B cell (primary cell): ENCODE measurements around the gene NOP53. TPM values are rescaled to one million over a fixed set of nuclear protein-coding genes. Genes with fewer than 3 reads are reported as not detected.

Experiments
- ATAC-seq: fragments of 200-7000 bp; cut with Tn5 transposase; one replicate; pipeline ENCODE4 v1.10.0; 2021; ENCODE audit warnings: low read depth, mild to moderate bottlenecking, moderate number of reproducible peaks, moderate library complexity
- CTCF ChIA-PET: fragments of 350-600 bp; sonication (Branson Sonifier 250); formaldehyde crosslinking; loops from one replicate; lab custom pipeline; 2021; ENCODE audit warnings: antibody characterized with exemption, inconsistent platforms; lab: Charles Lee
- POLR2A ChIA-PET: fragments of 350-600 bp; sonication (Branson Sonifier 250); formaldehyde crosslinking; loops from one replicate; lab custom pipeline; 2021; ENCODE audit warnings: antibody characterized with exemption; lab: Charles Lee
- DNase-seq: peaks from one replicate; pipeline ENCODE4 v3.0.0; 2013
- H2AFZ ChIP-seq: 2 replicates; pipeline ENCODE4 v1.6.1; 2012; ENCODE audit warnings: mild to moderate bottlenecking, low read depth, low read length; ENCODE audit not compliant: insufficient read depth, poor library complexity, severe bottlenecking
- H3K27ac ChIP-seq, 2 donors: 1 replicate in 1 of 2; 2 replicates in 1 of 2; pipeline ENCODE4 v1.5.1; 2012 to 2013; ENCODE audit warnings: low read length in 2 of 2, mild to moderate bottlenecking in 2 of 2, moderate library complexity in 1 of 2
- H3K27me3 ChIP-seq, 4 experiments: fragments of 200-600 bp in 1 of 4; sonication (generic) in 1 of 4; replicated peaks in 1 of 4; 1 replicate in 2 of 4; 2 replicates in 2 of 4; pipeline versions ENCODE4 v1.6.1 to v1.7.0; 2013 to 2016; ENCODE audit warnings: low read length in 3 of 4, mild to moderate bottlenecking in 2 of 4, mixed read lengths in 1 of 4, moderate library complexity in 1 of 4; ENCODE audit not compliant: insufficient read depth in 4 of 4, control insufficient read depth in 3 of 4; ENCODE audit errors: control extremely low read depth in 1 of 4
- H3K36me3 ChIP-seq, 2 experiments: replicated peaks in 1 of 2; 1 replicate in 1 of 2; 2 replicates in 1 of 2; pipeline versions ENCODE4 v1.6.1 to v1.7.1; 2013; ENCODE audit warnings: low read length in 1 of 2; ENCODE audit not compliant: insufficient read depth in 2 of 2, control insufficient read depth in 1 of 2; ENCODE audit errors: control extremely low read depth in 1 of 2, extremely low read depth in 1 of 2
- H3K4me1 ChIP-seq, 2 donors: fragments of 200-600 bp in 1 of 2; sonication (generic) in 1 of 2; 1 replicate in 1 of 2; 2 replicates in 1 of 2; pipeline versions ENCODE4 v1.5.1 to v1.6.1; 2013 to 2017; ENCODE audit warnings: low read length in 2 of 2; ENCODE audit not compliant: control insufficient read depth in 2 of 2, insufficient read depth in 2 of 2
- H3K4me2 ChIP-seq: replicated peaks from 2 replicates; pipeline ENCODE3; 2012; ENCODE audit warnings: mild to moderate bottlenecking, low read depth, low read length; ENCODE audit not compliant: poor library complexity, severe bottlenecking
- H3K4me3 ChIP-seq, 5 experiments: fragments of 200-600 bp in 1 of 5; sonication (generic) in 1 of 5; 1 replicate in 3 of 5; 2 replicates in 2 of 5; pipeline versions ENCODE4 v1.5.1 to v1.7.0; 2011 to 2016; ENCODE audit warnings: low read length in 4 of 5, mild to moderate bottlenecking in 4 of 5, low read depth in 2 of 5, control low read depth in 1 of 5, moderate library complexity in 1 of 5; ENCODE audit not compliant: insufficient read depth in 1 of 5; ENCODE audit errors: control extremely low read depth in 1 of 5, extremely low read depth in 1 of 5
- H3K79me2 ChIP-seq: fragments of 200-600 bp; sonication (generic); one replicate; pipeline ENCODE4 v1.6.0; 2016; ENCODE audit warnings: low read length; ENCODE audit not compliant: control insufficient read depth, insufficient read depth
- H3K9ac ChIP-seq: fragments of 200-600 bp; sonication (generic); 2 replicates; pipeline ENCODE4 v1.6.1; 2017; ENCODE audit warnings: mild to moderate bottlenecking, low read length, moderate library complexity
- H3K9me3 ChIP-seq, 3 donors: one replicate each; pipeline versions ENCODE4 v1.6.1 to v1.7.1; 2013; ENCODE audit warnings: low read length in 2 of 3; ENCODE audit not compliant: control insufficient read depth in 2 of 3, insufficient read depth in 1 of 3; ENCODE audit errors: control extremely low read depth in 1 of 3
- H4K20me1 ChIP-seq: 2 replicates; pipeline ENCODE4 v1.6.0; 2012; ENCODE audit warnings: mild to moderate bottlenecking, low read length; ENCODE audit not compliant: insufficient read depth, control insufficient read depth, poor library complexity, severe bottlenecking
- H3K27ac Mint-ChIP-seq: one replicate; pipeline ENCODE4 v1.8.0; 2021; ENCODE audit warnings: mixed read lengths
- H3K27me3 Mint-ChIP-seq: one replicate; pipeline ENCODE4 v1.8.0; 2021; ENCODE audit warnings: mixed read lengths
- H3K4me1 Mint-ChIP-seq: one replicate; pipeline ENCODE4 v1.8.0; 2021; ENCODE audit warnings: mixed read lengths
- H3K4me3 Mint-ChIP-seq: one replicate; pipeline ENCODE4 v1.8.0; 2021; ENCODE audit warnings: mixed read lengths
- H3K9me3 Mint-ChIP-seq: one replicate; pipeline ENCODE4 v1.8.0; 2022; ENCODE audit warnings: mixed read lengths; ENCODE audit not compliant: insufficient read depth
- EZH2 ChIP-seq: IDR thresholded peaks from 2 replicates; pipeline ENCODE4 v1.6.1; 2012; ENCODE audit warnings: borderline replicate concordance, low read depth, mild to moderate bottlenecking, moderate library complexity, low read length; ENCODE audit not compliant: insufficient read depth, poor library complexity, severe bottlenecking
- WGBS: methylation state at CpG from one replicate; pipeline ENCODE4 v1.1.5; 2013; ENCODE audit warnings: missing lambda C conversion rate; ENCODE audit not compliant: insufficient coverage; 5-methylcytosine and 5-hydroxymethylcytosine counted together
- intact Hi-C: fragments of 100-400 bp; cut with micrococcal nuclease; formaldehyde crosslinking; loops from one replicate; pipeline ENCODE4 v1.10.0; 2022
- polyA plus RNA-seq: library from polyadenylated mRNA; depleted of rRNA; stranded (reverse); fragments of >200 nt; gene quantifications from 2 replicates; pipeline ENCODE4 v1.2.3, GENCODE V29; 2012
- total RNA-seq, 2 donors: library from RNA; stranded (reverse); fragments of 120-200 nt in 1 of 2; gene quantifications; 1 replicate in 1 of 2; 2 replicates in 1 of 2; pipeline versions ENCODE4 v1.2.3 to v1.2.4, GENCODE V29; 2013 to 2022
- TF ChIP-seq, protein P1 (sequence below): fragments of 200-600 bp; IDR thresholded peaks from one replicate; pipeline ENCODE4 v1.8.0; 2022; ENCODE audit warnings: antibody characterized with exemption, mild to moderate bottlenecking

NOP53 gene
- total and polyA plus RNA-seq, 2 donors (not counting 1 experiment from before 2014, with no cell fraction given), result 526 to 978 TPM

DNA sequence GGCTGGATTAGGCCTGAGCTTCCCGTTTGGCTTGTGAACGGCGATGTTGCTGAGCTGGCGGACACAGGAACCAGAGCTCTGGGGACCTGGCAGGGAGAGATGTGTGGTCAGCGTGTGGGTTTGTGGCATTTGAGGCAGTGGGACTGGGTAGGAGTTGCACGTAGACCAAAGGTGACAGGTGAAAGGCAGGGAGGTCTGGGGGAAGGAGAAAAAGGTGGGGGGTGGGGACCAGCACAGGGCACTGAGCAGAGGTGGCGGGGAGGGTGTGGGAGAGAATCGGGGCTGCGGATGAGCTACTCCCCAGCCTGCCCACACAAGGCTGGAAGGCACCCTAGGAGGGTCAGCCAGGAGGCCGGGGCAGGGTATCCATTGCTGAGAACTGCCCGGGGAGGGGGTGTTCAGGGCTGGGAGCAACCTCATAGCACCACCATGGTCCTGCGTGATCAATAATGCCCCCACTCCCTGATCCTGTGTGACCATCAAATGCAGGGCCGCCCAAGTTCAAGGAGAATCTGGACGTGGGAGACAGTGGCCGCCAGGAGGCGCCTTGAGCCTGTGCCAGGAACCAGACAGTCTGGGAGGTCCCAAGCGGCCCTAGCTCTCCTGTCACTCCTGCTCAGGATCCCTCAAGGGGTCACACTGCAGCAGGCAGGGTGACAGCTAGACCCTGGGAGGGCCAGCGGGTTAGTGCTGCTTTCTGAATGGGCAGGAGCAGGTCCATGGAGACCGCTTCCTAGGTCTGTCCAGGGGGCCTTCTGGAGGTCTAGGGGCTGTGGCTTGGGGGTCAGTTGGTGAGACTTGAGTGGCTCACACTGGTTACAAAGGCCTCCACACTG, 20.4 kb downstream of the NOP53 start:
- peak; percentile 57 for DNase-seq
- no peaks in the 10 kb centered on the region for H3K4me1 Mint-ChIP-seq
- no peaks in the 10 kb centered on the region for H3K36me3 ChIP-seq
- no peak overlapping the region for H3K27ac ChIP-seq
- ChIA-PET POLR2A (interaction anchor here (0.7 kb wide), 1 partner anchor 906 kb away, joined by 4 read pairs; no protein-coding TSS in a partner anchor), CTCF (interaction anchor here (5.8 kb wide), 1 partner anchor 24 kb away, joined by 43 read pairs; no protein-coding TSS in a partner anchor)
- H3K27ac Mint-ChIP-seq, result no peak overlapping the region
- 67% methylated on average over 18 of the region's 19 CpGs for WGBS
- H3K9ac ChIP-seq, result no peak overlapping the region
- no peak overlapping the region for H3K4me3 ChIP-seq
- H3K4me2 ChIP-seq, result no peak overlapping the region
- no peaks in the 10 kb centered on the region for H3K27me3 ChIP-seq
- intact Hi-C loops, result loop anchor here (1.0 kb wide), 1 partner anchor 23 kb away; no protein-coding TSS in a partner anchor
- H4K20me1 ChIP-seq, result no peaks in the 10 kb centered on the region
- no peaks in the 10 kb centered on the region for H3K9me3 ChIP-seq
- H3K79me2 ChIP-seq, result no peaks in the 10 kb centered on the region
- H3K9me3 Mint-ChIP-seq, result no peaks in the 10 kb centered on the region
- H3K4me1 ChIP-seq, result no peaks in the 10 kb centered on the region
- H2AFZ ChIP-seq, result no peak overlapping the region
- no peak overlapping the region for H3K4me3 Mint-ChIP-seq
- peak; percentile 45 for ATAC-seq
- H3K27me3 Mint-ChIP-seq, result no peaks in the 10 kb centered on the region
- TF ChIP-seq, protein P1, sequence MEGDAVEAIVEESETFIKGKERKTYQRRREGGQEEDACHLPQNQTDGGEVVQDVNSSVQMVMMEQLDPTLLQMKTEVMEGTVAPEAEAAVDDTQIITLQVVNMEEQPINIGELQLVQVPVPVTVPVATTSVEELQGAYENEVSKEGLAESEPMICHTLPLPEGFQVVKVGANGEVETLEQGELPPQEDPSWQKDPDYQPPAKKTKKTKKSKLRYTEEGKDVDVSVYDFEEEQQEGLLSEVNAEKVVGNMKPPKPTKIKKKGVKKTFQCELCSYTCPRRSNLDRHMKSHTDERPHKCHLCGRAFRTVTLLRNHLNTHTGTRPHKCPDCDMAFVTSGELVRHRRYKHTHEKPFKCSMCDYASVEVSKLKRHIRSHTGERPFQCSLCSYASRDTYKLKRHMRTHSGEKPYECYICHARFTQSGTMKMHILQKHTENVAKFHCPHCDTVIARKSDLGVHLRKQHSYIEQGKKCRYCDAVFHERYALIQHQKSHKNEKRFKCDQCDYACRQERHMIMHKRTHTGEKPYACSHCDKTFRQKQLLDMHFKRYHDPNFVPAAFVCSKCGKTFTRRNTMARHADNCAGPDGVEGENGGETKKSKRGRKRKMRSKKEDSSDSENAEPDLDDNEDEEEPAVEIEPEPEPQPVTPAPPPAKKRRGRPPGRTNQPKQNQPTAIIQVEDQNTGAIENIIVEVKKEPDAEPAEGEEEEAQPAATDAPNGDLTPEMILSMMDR, result peak; percentile 57
- TF ChIP-seq EZH2, result no peak

DNA sequence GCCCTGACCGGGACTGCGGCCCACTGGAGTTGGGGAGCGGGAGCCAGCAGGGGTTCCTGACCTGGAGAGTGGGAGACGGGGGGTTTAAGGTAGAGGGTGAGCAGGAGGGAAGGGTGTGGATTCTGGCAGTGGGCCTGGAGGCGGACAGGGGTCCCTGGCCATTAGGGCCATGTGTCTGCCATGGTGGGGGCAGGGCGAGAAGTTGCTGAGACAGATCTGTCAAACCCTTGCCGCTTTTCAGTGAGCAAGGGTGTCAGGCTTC, 20.9 kb downstream of the NOP53 start:
- no peak for ATAC-seq

More for the DNA sequence above, 20.9 kb downstream of the NOP53 start:
- Histone ChIP-seq H2AFZ (no peak overlapping the region), H3K36me3 (no peaks in the 10 kb centered on the region), H3K4me1 (no peaks in the 10 kb centered on the region), H3K4me3 (no peak overlapping the region), H3K79me2 (no peaks in the 10 kb centered on the region), H3K9me3 (no peaks in the 10 kb centered on the region), H4K20me1 (no peaks in the 10 kb centered on the region), H3K27ac (no peak overlapping the region), H3K4me2 (no peak overlapping the region), H3K27me3 (no peaks in the 10 kb centered on the region), H3K9ac (no peak overlapping the region)
- H3K27me3 Mint-ChIP-seq, result no peaks in the 10 kb centered on the region
- no peak for DNase-seq
- no peak overlapping the region for H3K27ac Mint-ChIP-seq
- TF ChIP-seq EZH2, result no peak
- TF ChIP-seq, protein P1, result no peak
- 97% methylated on average over 6 of the region's 7 CpGs for WGBS
- no peak overlapping the region for H3K4me3 Mint-ChIP-seq
- H3K9me3 Mint-ChIP-seq, result no peaks in the 10 kb centered on the region
- ChIA-PET CTCF (interaction anchor here (5.8 kb wide), 1 partner anchor 23 kb away, joined by 43 read pairs; no protein-coding TSS in a partner anchor), POLR2A (no interaction called here)
- H3K4me1 Mint-ChIP-seq, result no peaks in the 10 kb centered on the region
- intact Hi-C loops, result loop anchor here (1.0 kb wide), 1 partner anchor 22 kb away; no protein-coding TSS in a partner anchor
